CD4-positive, alpha-beta T cell treated with Interferon gamma for 1 hour (primary cell): Measurements from ENCODE around the gene NEURL1.
A peak's percentile ranks its signal among the peaks of the same experiment; 100 is the strongest.
"Not testable (repeated sequence)": the region's sequence is repeated elsewhere in the genome, so short reads cannot be mapped to it uniquely, and the experiment has no call there.

Source experiments
- DNase-seq: peaks from one replicate; pipeline ENCODE4 v3.0.0-alpha.2; 2020

The NEURL1 gene

GRCh38 chr10:103592186-103593021 lies 98.9 kb downstream of the NEURL1 start:
- peak; percentile 14 for DNase-seq

GRCh38 chr10:103593022-103593570 lies 99.6 kb downstream of the NEURL1 start:
- no peak for DNase-seq

DNA sequence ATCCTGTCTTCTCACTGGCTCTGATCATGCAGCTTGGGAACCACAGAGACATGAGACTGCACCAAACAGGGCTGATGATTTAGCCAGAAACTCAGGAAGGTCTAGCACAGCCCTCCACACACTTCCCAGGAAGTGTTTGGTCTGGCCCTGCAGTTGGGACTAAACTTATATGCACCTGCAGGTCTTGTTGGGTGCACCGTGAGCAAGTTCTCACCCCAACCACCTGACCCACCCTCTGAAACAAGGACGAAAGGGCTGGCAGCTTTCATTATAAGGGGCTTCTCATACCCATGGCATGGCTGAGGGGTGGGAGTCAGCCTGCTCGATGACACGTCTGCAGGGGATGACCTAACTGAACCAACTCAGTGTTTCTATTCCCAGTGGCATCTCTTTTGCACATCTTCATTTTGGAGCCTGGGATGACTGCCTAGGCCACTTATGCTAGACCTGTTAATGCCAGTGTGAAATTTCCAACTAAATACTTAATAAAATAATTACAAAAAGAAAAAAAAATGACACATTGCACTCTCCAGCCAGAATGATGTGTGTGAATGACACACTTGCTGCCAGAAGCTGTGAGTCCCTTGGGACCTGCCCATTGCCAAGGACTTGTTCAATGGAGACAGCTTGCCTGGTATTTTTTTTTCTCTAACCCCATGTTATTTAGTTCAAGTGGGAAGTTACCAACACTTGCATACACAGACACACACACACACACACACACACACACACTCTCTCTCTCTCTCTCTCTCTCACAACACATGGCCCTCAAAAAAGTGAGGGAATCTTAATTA lies 102.6 kb downstream of the NEURL1 start:
- no peak for DNase-seq

DNA sequence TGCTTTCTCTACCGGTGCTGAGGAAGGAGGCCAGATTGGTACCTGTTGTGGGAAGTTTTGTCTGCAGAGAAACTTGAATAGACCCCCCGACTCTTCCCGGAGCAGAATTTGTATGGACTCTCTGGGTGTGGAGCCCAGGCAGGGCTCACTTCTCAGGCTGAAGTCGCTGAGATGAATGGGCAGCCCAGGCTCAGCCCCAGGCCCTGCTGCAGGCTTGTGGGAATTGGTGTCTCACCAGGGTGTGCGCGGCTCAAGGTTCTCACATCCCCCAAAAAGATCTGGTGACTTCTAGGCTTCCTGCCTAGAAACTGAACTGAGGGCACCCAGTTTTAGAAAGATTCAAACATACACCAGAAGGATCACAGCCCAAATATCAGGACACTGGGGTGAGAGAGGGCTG lies 103.5 kb downstream of the NEURL1 start:
- no peak for DNase-seq

DNA sequence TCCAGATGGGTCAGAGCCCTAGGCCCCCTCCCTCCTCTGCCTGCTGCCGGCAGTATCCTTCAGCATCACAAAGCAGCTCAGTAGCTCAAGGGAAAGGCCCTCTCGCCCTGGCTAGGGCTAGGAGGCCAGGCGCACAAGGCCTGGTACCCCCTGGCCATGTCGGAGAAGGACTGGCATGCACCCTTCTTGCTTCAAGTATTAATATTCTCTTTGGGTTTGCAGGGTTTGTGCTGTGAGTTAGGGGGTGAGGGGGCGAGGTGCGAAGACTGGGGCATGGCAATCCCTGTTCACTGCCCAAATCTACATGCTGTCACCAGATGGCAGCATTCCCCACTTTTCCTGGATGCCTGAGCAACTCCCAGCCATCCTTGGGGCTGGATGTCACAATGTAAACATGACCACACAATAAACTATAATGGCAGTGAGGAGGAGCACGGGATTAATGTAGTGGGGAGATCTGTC lies 105.2 kb downstream of the NEURL1 start:
- no peak for DNase-seq

DNA sequence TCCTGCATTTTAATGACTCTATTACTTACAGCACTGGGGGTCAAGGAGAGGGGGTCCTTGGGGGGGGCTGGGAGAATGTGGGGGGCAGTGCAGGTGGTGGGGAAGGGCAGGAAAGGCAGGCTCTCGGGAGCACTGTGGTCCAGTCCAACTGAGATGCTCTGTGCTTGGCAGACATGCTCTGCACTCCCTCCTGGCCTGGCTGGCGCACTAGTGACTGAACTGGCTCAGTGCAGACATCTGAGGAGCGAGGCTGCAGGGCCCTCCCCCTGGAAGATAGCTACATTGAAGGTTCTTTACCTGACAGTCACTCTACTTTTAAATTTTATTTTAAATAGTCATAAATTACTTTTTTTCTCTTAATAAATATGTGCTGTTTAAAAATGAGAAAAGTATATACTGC lies 105.7 kb downstream of the NEURL1 start:
- DNase-seq, result no peak

- no peak for DNase-seq
Measured at GRCh38 chr10:103599907-103600306, 106.4 kb downstream of the NEURL1 start.

- DNase-seq, result no peak
Measured at GRCh38 chr10:103600325-103600724, 106.8 kb downstream of the NEURL1 start.

GRCh38 chr10:103600956-103601569 lies 107.6 kb downstream of the NEURL1 start:
- no peak for DNase-seq

DNA sequence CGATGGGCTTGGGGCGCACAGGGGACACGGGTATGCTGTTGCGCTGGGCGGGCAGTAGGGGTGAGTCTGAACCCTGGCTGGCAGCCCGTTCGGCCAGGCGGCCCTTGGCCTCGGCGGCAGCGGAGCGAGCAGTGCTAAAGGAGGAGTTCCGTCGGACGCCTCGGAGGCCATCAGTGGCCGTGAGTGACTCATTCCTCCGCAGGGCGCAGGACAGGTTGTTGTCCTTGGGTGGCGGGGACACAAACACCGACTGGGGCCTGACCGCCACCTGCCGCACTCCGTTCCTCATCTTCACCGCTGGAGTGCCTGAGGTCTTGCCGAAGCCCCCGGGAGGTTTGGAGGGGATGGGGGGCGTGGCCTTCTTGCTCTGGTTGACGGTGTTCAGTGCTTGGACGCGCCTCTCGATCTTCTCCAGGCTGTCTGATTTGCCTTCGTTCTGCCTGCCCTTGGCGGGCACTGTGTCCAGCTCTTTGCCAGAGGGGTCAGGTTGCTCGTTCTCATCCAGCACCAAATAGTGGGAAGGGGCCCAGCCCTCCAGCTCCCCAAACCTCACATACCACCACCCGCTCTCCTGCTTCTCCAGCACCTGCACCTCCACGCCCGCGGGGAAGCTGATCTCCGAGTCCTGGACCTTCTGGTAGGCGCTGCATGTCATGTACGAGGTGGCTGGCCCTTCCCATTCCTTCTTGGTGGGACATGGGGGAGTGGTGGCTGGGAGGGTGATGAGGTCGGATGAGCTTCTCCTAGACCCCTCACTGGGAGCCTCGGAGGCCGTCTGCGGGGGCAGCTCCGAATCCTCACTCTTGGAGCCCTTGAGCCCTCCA lies 108.7 kb downstream of the NEURL1 start:
- no peak for DNase-seq

- DNase-seq, result no peak
Measured at GRCh38 chr10:103602852-103603155, 109.3 kb downstream of the NEURL1 start.

DNA sequence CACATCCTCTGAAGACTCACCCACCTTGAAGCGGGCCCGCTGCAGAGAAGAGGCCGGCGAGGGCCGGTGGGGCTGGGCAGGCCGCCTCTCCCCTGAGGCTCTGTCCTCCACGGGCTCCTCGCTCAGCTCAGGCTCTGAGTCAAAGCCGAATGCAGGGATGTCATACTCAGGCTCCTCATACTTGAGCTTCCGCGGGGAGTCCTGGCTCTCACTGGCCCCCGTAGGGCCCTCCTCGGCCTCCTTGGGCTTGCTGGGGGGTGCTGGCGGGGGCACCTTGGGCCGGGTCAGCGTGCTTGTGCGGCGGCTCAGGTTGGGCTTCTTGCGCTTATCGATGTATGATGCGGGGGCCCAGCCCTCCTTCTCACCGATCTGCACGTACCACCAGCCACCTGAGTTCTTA lies 109.9 kb downstream of the NEURL1 start:
- DNase-seq, result no peak

DNA sequence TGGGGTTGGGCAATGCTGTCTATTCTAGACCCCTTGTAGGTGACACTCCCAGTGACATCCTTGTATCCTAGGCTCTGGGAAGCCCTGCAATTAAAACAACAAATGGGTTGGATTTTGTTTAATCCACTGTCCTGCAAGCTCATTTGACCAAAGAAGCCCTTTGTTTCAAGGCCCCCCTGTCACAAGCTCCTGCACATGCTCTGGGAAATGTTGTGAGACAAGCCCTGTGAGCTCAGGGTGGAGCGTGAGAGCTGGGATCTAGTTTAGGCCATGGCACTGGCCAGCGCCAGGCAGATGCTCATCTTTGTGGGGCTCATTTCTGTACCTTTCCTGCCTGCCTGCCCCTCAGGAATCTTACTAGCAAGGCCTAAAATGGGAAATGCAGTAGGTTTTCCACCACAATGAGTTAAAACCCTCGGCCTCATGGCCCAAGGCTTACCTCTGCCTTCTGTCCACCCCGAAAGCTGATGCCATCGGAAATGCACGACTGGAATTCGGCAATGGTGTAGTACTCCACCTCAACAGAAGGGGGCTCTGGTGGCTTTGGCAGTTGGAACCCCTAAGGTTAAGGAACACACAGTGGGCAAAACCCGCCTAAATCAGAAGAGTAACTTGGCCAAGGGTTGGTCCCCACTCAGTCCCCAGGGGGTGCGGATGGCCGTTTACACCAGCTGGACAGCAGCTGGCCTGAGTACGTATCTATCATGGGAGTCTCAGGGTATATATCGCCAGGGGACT lies 112.0 kb downstream of the NEURL1 start:
- no peak for DNase-seq

- not testable (repeated sequence) for DNase-seq
Measured at GRCh38 chr10:103606097-103606438, 112.6 kb downstream of the NEURL1 start.

- DNase-seq, result not testable (repeated sequence)
Measured at GRCh38 chr10:103607051-103607450, 113.5 kb downstream of the NEURL1 start.

DNA sequence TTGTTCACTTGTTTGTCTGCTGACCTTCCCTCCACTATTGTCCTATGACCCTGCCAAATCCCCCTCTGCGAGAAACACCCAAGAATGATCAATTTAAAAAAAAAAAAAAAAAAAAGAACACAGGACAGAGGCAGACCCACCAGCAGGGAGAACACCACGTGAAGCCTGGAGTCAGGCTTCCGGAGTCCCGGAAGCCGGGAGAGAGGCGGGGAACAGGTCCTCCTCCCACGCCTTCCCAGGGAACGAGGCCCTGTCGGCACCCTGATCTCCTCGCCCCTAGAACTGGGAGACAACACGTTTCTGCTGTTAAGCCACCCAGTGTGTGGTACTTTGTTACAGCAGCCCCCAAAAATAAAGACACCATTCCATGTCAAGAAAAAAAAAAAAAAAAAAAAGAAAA lies 114.6 kb downstream of the NEURL1 start:
- DNase-seq, result not testable (repeated sequence)

GRCh38 chr10:103609231-103610082 lies 116.0 kb downstream of the NEURL1 start:
- no peak for DNase-seq

- DNase-seq, result no peak
Measured at GRCh38 chr10:103610083-103610472, 116.6 kb downstream of the NEURL1 start.

DNA sequence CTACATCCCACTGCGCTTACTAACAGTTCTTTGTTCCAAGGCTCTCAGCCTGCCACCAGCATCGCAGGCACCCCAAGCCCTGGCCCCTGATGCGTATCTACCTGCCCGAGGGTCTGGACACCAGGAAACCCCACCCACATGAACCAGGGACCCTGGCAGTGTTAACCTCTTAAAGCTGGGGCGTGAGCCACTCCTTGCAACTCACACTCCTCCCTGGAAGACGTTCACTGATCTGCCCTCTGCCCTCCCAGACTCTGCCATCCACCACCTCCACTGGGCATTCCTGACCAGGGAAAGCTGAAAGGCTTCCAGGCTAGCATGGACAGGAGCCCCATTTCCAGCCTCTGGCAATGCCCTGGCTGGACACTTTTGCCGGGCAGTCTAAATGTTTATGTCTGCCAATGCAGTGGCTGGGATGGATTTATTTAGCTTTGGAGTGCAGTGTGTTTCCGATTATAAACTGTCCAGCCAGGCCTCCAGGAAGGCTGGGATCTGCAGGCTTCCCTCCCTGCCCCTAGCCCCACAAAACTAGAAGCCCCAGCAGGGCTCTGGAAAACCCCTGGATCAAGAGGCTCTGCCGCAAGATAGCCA lies 117.5 kb downstream of the NEURL1 start:
- DNase-seq, result no peak
